Lower lobe of right lung (tissue), 2 donors: ENCODE measurements around the gene NPHP1. TPM values are rescaled to one million over a fixed set of nuclear protein-coding genes. Genes with fewer than 3 reads are reported as not detected.
"Not testable (repeated sequence)": the region's sequence is repeated elsewhere in the genome, so short reads cannot be mapped to it uniquely, and the experiment has no call there.

Experiments
- ATAC-seq, 2 donors: fragments of 200-7000 bp; cut with Tn5 transposase; one replicate each; pipeline ENCODE4 v1.9.1; 2020 to 2022; ENCODE audit warnings: mild to moderate bottlenecking in 2 of 2, moderate library complexity in 2 of 2
- DNase-seq: peaks from one replicate; pipeline ENCODE4 v3.0.0-alpha.2; 2020
- H3K27ac ChIP-seq: fragments of 200-600 bp; one replicate; pipeline ENCODE4 v1.8.0; 2022
- H3K27me3 ChIP-seq: fragments of 200-600 bp; one replicate; pipeline ENCODE4 v1.8.0; 2022; ENCODE audit warnings: low read depth
- H3K36me3 ChIP-seq: fragments of 200-600 bp; one replicate; pipeline ENCODE4 v1.8.0; 2022; ENCODE audit warnings: mild to moderate bottlenecking
- H3K4me1 ChIP-seq: fragments of 200-600 bp; one replicate; pipeline ENCODE4 v1.8.0; 2022
- H3K4me3 ChIP-seq: fragments of 200-600 bp; one replicate; pipeline ENCODE4 v1.8.0; 2022; ENCODE audit warnings: mild to moderate bottlenecking
- H3K9me3 ChIP-seq: fragments of 200-600 bp; one replicate; pipeline ENCODE4 v1.8.0; 2022
- intact Hi-C: fragments of 100-400 bp; cut with DNase I; formaldehyde crosslinking; loops from one replicate; pipeline ENCODE4 v1.11.0; 2022
- total RNA-seq: library from RNA; stranded (reverse); fragmentation: NEBNext Ultra II Directional; extraction: Animal tissue kit (Norgen Biotek cat#: 25700); gene quantifications from one replicate; pipeline ENCODE4 v1.2.1, GENCODE V29; 2021
- TF ChIP-seq, protein P1 (sequence below): fragments of 200-600 bp; IDR thresholded peaks from one replicate; pipeline ENCODE4 v1.8.0; 2022; ENCODE audit warnings: antibody characterized with exemption, mild to moderate bottlenecking
- donor health status: DM: no; HTN: yes; CAD: no; lungs with severe emphysema.

NPHP1 gene
- total RNA-seq, 1 donor from 2014 or later: 6.8 TPM

DNA sequence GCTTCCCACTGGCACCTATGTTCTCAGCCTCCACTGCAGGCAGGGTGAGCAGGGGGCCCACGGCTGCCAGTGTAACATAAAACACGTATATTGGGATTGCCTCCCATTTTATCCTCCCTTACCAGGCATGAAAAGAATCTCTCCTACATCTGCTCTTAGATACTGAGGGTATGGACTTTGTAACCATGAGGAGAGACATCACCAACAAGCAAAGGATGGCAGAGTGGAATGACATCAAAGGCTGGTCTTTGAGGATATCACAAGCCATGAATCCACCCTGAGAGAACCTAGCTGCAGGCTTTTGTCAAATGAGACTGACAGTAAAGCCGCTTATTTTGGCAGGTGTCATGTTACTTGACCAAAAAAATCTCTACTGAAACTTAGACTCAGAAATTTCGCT, 7.4 kb downstream of the NPHP1 start:
- no peak for ATAC-seq
- TF ChIP-seq, protein P1, sequence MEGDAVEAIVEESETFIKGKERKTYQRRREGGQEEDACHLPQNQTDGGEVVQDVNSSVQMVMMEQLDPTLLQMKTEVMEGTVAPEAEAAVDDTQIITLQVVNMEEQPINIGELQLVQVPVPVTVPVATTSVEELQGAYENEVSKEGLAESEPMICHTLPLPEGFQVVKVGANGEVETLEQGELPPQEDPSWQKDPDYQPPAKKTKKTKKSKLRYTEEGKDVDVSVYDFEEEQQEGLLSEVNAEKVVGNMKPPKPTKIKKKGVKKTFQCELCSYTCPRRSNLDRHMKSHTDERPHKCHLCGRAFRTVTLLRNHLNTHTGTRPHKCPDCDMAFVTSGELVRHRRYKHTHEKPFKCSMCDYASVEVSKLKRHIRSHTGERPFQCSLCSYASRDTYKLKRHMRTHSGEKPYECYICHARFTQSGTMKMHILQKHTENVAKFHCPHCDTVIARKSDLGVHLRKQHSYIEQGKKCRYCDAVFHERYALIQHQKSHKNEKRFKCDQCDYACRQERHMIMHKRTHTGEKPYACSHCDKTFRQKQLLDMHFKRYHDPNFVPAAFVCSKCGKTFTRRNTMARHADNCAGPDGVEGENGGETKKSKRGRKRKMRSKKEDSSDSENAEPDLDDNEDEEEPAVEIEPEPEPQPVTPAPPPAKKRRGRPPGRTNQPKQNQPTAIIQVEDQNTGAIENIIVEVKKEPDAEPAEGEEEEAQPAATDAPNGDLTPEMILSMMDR: no peak

DNA sequence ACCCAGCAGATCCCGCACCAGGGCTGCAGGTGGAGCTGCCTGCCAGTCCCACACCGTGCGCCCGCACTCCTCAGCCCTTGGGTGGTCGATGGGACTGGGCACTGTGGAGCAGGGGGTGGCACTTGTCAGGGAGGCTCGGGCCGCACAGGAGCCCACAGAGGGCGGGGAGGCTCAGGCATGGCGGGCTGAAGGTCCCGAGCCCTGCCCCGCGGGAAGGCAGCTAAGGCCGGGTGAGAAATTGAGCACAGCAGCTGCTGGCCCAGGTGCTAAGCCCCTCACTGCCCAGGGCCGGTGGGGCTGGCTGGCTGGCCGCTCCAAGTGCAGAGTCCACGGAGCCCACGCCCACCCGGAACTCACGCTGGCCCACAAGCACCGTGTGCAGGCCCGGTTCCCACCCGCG, 14.6 kb downstream of the NPHP1 start:
- H3K9me3 ChIP-seq, DNase-seq, intact Hi-C loops, H3K36me3 ChIP-seq, ATAC-seq, H3K4me1 ChIP-seq, H3K4me3 ChIP-seq, H3K27me3 ChIP-seq, H3K27ac ChIP-seq: not testable (repeated sequence)

More for the DNA sequence above, 7.4 kb downstream of the NPHP1 start:
- Histone ChIP-seq H3K27me3 (no peaks in the 10 kb centered on the region), H3K4me1 (no peaks in the 10 kb centered on the region), H3K36me3 (peaks cover 5% of the 10 kb centered on the region), H3K27ac (no peak overlapping the region), H3K4me3 (no peak overlapping the region), H3K9me3 (no peaks in the 10 kb centered on the region)
- DNase-seq: no peak
- intact Hi-C loops: no loop called here

DNA sequence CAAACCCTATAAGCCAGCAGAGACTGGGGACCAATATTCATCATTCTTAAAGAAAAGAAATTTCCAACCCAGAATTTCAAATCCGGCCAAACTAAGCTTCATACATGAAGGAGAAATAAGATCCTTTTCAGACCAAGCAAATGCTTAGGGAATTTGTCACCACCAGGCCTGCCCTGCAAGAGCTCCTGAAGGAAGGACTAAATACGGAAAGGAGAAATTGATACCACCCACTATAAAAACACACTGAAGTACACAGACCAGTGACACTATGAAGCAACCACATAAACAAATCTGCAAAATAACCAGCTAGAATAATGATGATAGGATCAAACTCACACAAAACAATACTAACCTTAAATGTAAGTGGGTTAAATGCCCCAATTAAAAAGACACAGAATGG, 22.4 kb downstream of the NPHP1 start:
- no peaks in the 10 kb centered on the region for H3K4me1 ChIP-seq
- no peaks in the 10 kb centered on the region for H3K36me3 ChIP-seq
- no peak for ATAC-seq
- TF ChIP-seq, protein P1: no peak
- no peak overlapping the region for H3K4me3 ChIP-seq
- intact Hi-C loops: no loop called here
- H3K27me3 ChIP-seq: no peaks in the 10 kb centered on the region
- no peak overlapping the region for H3K27ac ChIP-seq
- peaks cover 7% of the 10 kb centered on the region for H3K9me3 ChIP-seq
- no peak for DNase-seq

DNA sequence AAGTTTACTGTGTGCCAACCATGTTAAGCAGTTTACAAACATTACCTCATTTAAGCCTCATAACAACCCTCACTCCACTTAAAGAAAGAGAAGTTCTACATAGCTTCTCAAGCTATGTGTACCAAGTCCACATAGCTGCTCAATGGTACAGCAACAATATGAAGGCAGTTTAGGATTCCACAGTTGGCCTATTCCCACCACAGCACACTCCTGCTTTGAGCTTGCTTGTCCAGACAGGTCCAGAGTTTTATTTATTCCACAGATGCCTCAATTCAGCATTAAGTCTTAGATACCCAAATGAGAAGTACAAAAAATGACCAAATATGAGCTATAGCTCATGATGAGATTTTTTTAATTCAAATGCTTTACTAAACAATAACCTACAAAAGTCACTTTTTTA, 24.8 kb downstream of the NPHP1 start:
- no peak overlapping the region for H3K27ac ChIP-seq
- DNase-seq: no peak
- intact Hi-C loops: no loop called here
- H3K4me3 ChIP-seq: no peak overlapping the region
- no peak for ATAC-seq
- H3K27me3 ChIP-seq: no peaks in the 10 kb centered on the region
- H3K36me3 ChIP-seq: no peaks in the 10 kb centered on the region
- TF ChIP-seq, protein P1: no peak
- H3K9me3 ChIP-seq: peaks cover 7% of the 10 kb centered on the region
- H3K4me1 ChIP-seq: no peaks in the 10 kb centered on the region

DNA sequence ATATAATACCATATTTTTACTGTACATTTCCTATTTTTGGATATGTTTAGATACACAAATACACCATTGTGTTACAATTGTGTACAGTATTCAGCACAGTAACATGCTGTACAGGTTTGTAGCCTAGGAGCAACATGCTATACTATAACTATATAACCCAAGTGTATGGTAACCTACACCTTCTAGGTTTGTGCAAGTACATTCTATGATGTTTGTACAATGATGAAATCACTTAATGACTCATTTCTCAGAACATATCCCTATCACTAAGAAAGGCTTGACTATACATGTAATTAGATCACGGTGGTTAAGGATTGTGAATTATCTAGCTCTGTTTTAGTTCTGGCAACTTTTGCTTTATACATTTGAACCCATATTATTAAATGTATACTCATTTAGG, 31.3 kb downstream of the NPHP1 start:
- ATAC-seq: no peak
- Histone ChIP-seq H3K36me3 (no peaks in the 10 kb centered on the region), H3K27me3 (no peaks in the 10 kb centered on the region), H3K4me1 (no peaks in the 10 kb centered on the region), H3K4me3 (no peak overlapping the region), H3K9me3 (no peaks in the 10 kb centered on the region), H3K27ac (no peak overlapping the region)
- no peak for DNase-seq
- TF ChIP-seq, protein P1: no peak
- intact Hi-C loops: no loop called here

DNA sequence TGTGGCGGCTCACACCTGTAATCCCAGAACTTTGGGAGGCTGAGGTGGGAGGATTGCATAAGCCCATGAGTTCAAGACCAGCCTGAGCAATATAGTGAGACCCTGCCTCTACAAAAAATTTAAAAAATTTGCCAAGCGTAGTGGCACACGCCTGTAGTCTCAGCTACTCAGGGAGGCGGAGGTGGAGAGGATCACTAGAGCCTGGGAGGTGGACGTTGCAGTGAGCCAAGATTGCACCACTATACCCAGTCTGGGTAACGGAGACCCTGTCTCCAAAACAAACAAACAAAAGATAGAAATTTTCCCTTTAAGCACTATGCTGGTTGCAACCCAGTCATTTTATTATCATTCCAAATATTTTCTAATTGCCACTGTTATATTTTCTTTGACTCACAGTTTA, 32.3 kb downstream of the NPHP1 start:
- H3K27me3 ChIP-seq: no peaks in the 10 kb centered on the region
- ATAC-seq: no peak
- no peaks in the 10 kb centered on the region for H3K36me3 ChIP-seq
- no peaks in the 10 kb centered on the region for H3K9me3 ChIP-seq
- H3K27ac ChIP-seq: no peak overlapping the region
- DNase-seq: no peak
- no peaks in the 10 kb centered on the region for H3K4me1 ChIP-seq
- no peak overlapping the region for H3K4me3 ChIP-seq
- intact Hi-C loops: no loop called here
- TF ChIP-seq, protein P1: no peak
